ENCODE data around the gene PRKAR2B. TPM values are rescaled to one million over a fixed set of nuclear protein-coding genes. Genes with fewer than 3 reads are reported as not detected.

Gene PRKAR2B
- 10 to 100 TPM in 1 of 4 donors, 1 to 10 TPM in 3; 3.0 to 28.1 (median 5.7) TPM for total RNA-seq

GRCh38 chr7:107044347-107045194, at the start of gene PRKAR2B:
TSS of gene PRKAR2B (plus strand) at chr7:107044705. CDS start at chr7:107044908, 203 bp downstream.
- Histone ChIP-seq H3K27ac (peak within 1 kb of the TSS; percentile 52 to 84 (median 68)), H3K4me1 (peaks cover 0 to 20% (median 2%) of the 10 kb centered on the region in 4 donors), H3K36me3 (no peaks in the 10 kb centered on the region), H3K4me3 (peak within 1 kb of the TSS; percentile 48 to 77 (median 64)), H3K27me3 (no peaks in the 10 kb centered on the region), H3K9me3 (no peaks in the 10 kb centered on the region)
- peak; percentile 69 to 83 (median 72) for DNase-seq
- TF ChIP-seq CTCF (IDR thresholded peaks at IDR 0.05) = no peak
- peak in 1 of 2 donors; percentile 15 for TF ChIP-seq POLR2A (IDR thresholded peaks at IDR 0.05)

GRCh38 chr7:106994833-106995232, 49.7 kb upstream of the PRKAR2B start:
- H3K36me3 ChIP-seq = no peaks in the 10 kb centered on the region
- no peak overlapping the region for H3K4me3 ChIP-seq
- no peak for DNase-seq
- no peaks in the 10 kb centered on the region for H3K4me1 ChIP-seq
- no peaks in the 10 kb centered on the region for H3K9me3 ChIP-seq
- H3K27ac ChIP-seq = no peak overlapping the region
- TF ChIP-seq POLR2A (IDR thresholded peaks at IDR 0.05) (no peak), CTCF (IDR thresholded peaks at IDR 0.05) (no peak)
- no peaks in the 10 kb centered on the region for H3K27me3 ChIP-seq

GRCh38 chr7:106997487-106998271, 46.8 kb upstream of the PRKAR2B start:
- Histone ChIP-seq H3K9me3 (no peaks in the 10 kb centered on the region), H3K27ac (no peak overlapping the region), H3K27me3 (no peaks in the 10 kb centered on the region), H3K4me1 (no peaks in the 10 kb centered on the region), H3K4me3 (no peak overlapping the region), H3K36me3 (no peaks in the 10 kb centered on the region)
- TF ChIP-seq POLR2A (IDR thresholded peaks at IDR 0.05) (no peak), CTCF (IDR thresholded peaks at IDR 0.05) (no peak)
- no peak for DNase-seq

GRCh38 chr7:106999023-106999422, 45.5 kb upstream of the PRKAR2B start:
- H3K27ac ChIP-seq = no peak overlapping the region
- no peaks in the 10 kb centered on the region for H3K27me3 ChIP-seq
- TF ChIP-seq POLR2A (IDR thresholded peaks at IDR 0.05) = no peak
- no peak for TF ChIP-seq CTCF (IDR thresholded peaks at IDR 0.05)
- no peak overlapping the region for H3K4me3 ChIP-seq
- H3K4me1 ChIP-seq = no peaks in the 10 kb centered on the region
- H3K36me3 ChIP-seq = no peaks in the 10 kb centered on the region
- DNase-seq = no peak
- H3K9me3 ChIP-seq = no peaks in the 10 kb centered on the region

- no peaks in the 10 kb centered on the region for H3K9me3 ChIP-seq
- H3K4me1 ChIP-seq = no peaks in the 10 kb centered on the region
- DNase-seq = no peak
- no peak overlapping the region for H3K27ac ChIP-seq
- H3K27me3 ChIP-seq = no peaks in the 10 kb centered on the region
- H3K4me3 ChIP-seq = no peak overlapping the region
- TF ChIP-seq CTCF (IDR thresholded peaks at IDR 0.05) = no peak
- TF ChIP-seq POLR2A (IDR thresholded peaks at IDR 0.05) = no peak
- H3K36me3 ChIP-seq = no peaks in the 10 kb centered on the region
Observed at GRCh38 chr7:107001490-107001889, 43.0 kb upstream of the PRKAR2B start.

Data from Peyer's patch (tissue), 4 donors.